Sigmoid colon (tissue), 4 donors: Measurements from ENCODE around the gene ZCCHC7.

Source experiments
- CTCF ChIP-seq, 4 experiments: fragments of 450-650 bp in 3 of 4; fragments of 200-600 bp in 1 of 4; IDR thresholded peaks; one replicate each; pipeline ENCODE4 v1.5.1; 2016 to 2019; ENCODE audit warnings: antibody characterized with exemption in 4 of 4, mild to moderate bottlenecking in 3 of 4, moderate library complexity in 2 of 4
- EP300 ChIP-seq, 4 donors: sonication (generic); formaldehyde crosslinking; IDR thresholded peaks; one replicate each; pipeline ENCODE4 v1.6.1; 2017; ENCODE audit warnings: antibody characterized with exemption in 4 of 4
- POLR2A ChIP-seq, 2 donors: fragments of 450-650 bp; IDR thresholded peaks; one replicate each; pipeline ENCODE4 v1.6.1; 2016; ENCODE audit warnings: antibody characterized with exemption in 2 of 2, mild to moderate bottlenecking in 2 of 2, moderate library complexity in 2 of 2

DNA sequence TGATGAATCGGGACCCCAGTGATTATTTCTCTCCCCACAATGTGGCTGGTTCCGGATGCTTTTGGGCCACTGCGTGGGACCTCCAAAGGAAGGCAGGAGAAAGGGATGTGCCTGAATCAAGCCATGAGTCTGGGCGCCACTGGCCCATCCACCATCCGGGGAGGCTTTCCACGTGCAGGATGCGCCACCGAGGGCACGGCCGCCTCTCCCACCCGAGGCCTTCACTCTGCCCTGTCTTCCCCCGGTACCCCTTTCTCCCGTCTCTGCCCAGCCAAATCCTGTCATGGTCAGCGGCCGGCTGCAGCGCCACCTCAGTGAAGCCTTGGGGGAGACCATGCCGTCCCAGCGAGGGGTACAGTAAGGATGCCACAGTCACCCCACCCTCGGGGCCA is 258.2 kb downstream of the ZCCHC7 start:
- TF ChIP-seq CTCF (IDR thresholded peaks at IDR 0.05), result no peak
- TF ChIP-seq POLR2A (IDR thresholded peaks at IDR 0.05), result no peak
- no peak for TF ChIP-seq EP300 (IDR thresholded peaks at IDR 0.05)
